Activated CD8-positive, alpha-beta memory T cell treated with anti-CD3 and anti-CD28 coated beads for 36 hours (primary cell): ENCODE results near the gene MAPK11. TPM values are rescaled to one million over a fixed set of nuclear protein-coding genes. Genes with fewer than 3 reads are reported as not detected.

ENCODE experiments used
- CTCF ChIA-PET: fragments of 350-600 bp; sonication (Branson Sonifier 250); formaldehyde crosslinking; loops from one replicate; lab custom pipeline; 2021; ENCODE audit warnings: antibody characterized with exemption; lab: Charles Lee
- POLR2A ChIA-PET: fragments of 350-600 bp; sonication (Branson Sonifier 250); formaldehyde crosslinking; loops from one replicate; lab custom pipeline; 2021; ENCODE audit warnings: antibody characterized with exemption; lab: Charles Lee
- total RNA-seq, 2 experiments: library from RNA; stranded (reverse); gene quantifications; one replicate each; pipeline ENCODE4 v1.2.3, GENCODE V29; 2021

Gene MAPK11
- total RNA-seq, 2 experiments from 2014 or later, result 10.6 to 11.4 TPM

GRCh38 chr22:50225200-50225969, 44.8 kb downstream of the MAPK11 start:
- CTCF ChIA-PET, result interaction anchor here (0.6 to 2.1 kb wide), 2 partner anchors 16 to 473 kb away, joined by 3 to 4 read pairs; no protein-coding TSS in a partner anchor

GRCh38 chr22:50224071-50224470, 46.1 kb downstream of the MAPK11 start:
- ChIA-PET POLR2A (no interaction called here), CTCF (interaction anchor here (0.7 to 1.0 kb wide), 3 partner anchors 13 to 81 kb away, joined by 3 read pairs; no protein-coding TSS in a partner anchor)

More at GRCh38 chr22:50225200-50225969, 44.8 kb downstream of the MAPK11 start:
- POLR2A ChIA-PET, result no interaction called here

- ChIA-PET POLR2A (no interaction called here), CTCF (interaction anchor here (1.4 kb wide), 1 partner anchor 14 kb away, joined by 3 read pairs; no protein-coding TSS in a partner anchor)
These were observed 47.7 kb downstream of the MAPK11 start for GRCh38 chr22:50222508-50222907.

- POLR2A ChIA-PET, result no interaction called here
- CTCF ChIA-PET, result interaction anchor here (0.5 to 1.4 kb wide), 3 partner anchors 13 to 230 kb away, joined by 3 to 5 read pairs (median 3); no protein-coding TSS in a partner anchor
These were observed 48.5 kb downstream of the MAPK11 start for GRCh38 chr22:50221410-50222300.

GRCh38 chr22:50220603-50221409, 49.4 kb downstream of the MAPK11 start:
- ChIA-PET POLR2A (no interaction called here), CTCF (interaction anchor here (0.5 to 1.0 kb wide), 2 partner anchors 72 to 230 kb away, joined by 3 to 5 read pairs; no protein-coding TSS in a partner anchor)

- ChIA-PET POLR2A (no interaction called here), CTCF (interaction anchor here (0.6 kb wide), 1 partner anchor 14 kb away, joined by 3 read pairs; no protein-coding TSS in a partner anchor)
These were observed 50.2 kb downstream of the MAPK11 start for GRCh38 chr22:50219800-50220602.

DNA sequence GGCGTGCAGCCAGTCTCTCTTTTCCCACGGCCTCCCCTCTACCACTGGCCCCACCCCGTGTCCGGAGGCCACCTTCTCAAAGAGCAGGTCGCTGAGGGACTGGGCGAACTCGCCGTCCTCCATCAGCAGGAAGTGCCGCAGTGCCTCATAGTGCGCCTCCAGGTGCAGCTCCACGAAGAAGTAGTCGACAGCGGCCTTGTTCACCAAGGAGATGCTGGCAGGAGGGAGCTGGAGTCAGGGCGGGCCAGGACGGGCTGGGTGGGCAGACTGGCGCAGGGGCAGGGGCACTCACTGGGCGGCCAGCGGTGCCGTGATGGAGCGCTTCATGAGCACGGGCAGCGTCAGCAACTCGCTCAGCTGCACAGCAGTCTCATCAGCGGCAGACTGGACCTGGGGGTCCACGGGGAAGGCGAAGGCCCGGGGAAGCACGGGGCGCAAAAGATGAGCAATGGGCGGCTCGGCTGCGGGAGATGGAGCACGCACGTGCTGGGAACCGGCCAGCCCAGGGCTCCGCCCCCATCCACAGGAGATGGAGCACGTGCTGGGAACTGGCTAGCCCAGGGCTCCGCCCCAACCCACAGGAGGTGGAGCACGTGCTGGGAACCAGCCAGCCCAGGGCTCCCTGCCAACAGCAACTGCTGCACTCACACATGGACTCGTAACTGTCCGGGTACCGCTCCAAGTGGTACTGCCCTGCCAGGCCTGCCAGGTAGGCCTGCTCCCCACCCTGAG, 51.0 kb downstream of the MAPK11 start:
- CTCF ChIA-PET, result interaction anchor here (0.6 kb wide), 1 partner anchor 13 kb away, joined by 3 read pairs; no protein-coding TSS in a partner anchor
- POLR2A ChIA-PET, result no interaction called here

- ChIA-PET CTCF (interaction anchor here (1.3 kb wide), 1 partner anchor 28 kb away, joined by 5 read pairs; no protein-coding TSS in a partner anchor), POLR2A (no interaction called here)
These were observed 51.8 kb downstream of the MAPK11 start for GRCh38 chr22:50218153-50218995.

GRCh38 chr22:50217543-50218152, 52.5 kb downstream of the MAPK11 start:
- ChIA-PET POLR2A (no interaction called here), CTCF (interaction anchor here (1.3 kb wide), 1 partner anchor 27 kb away, joined by 5 read pairs; no protein-coding TSS in a partner anchor)

DNA sequence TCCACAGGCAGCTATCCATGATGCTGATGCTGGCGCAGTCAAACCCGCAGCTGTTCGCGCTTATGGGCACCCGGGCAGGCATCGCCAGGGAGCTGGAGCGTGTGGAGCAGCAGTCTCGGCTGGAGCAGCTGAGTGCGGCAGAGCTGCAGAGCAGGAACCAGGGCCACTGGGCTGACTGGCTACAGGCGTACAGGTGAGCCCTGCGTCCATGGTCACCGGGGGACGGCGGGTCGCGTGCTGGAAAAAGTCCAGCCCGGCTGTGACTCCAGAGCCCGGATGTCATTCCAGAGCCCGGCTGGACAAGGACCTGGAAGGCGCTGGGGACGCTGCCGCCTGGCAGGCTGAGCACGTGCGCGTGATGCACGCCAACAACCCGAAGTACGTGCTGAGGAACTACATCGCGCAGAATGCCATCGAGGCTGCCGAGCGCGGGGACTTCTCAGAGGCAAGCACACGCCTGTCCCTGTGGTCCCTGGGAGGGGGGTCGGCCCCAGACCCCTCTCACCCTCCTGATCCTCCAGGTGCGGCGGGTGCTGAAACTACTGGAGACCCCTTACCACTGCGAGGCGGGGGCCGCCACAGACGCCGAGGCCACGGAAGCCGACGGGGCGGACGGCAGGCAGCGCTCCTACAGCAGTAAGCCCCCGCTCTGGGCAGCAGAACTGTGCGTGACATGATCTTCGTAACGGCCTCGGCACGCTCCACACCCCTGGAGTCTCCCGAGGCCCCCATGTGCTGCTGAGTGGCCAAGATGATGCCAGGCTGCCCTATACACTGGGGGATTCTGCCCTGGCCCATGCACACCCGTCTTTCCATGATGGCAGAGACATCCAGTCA, 53.3 kb downstream of the MAPK11 start:
- POLR2A ChIA-PET, result interaction anchor here (0.6 kb wide), 1 partner anchor 14 kb away, joined by 9 read pairs; no protein-coding TSS in a partner anchor
- CTCF ChIA-PET, result no interaction called here

- ChIA-PET POLR2A (no interaction called here), CTCF (interaction anchor here (0.6 to 2.3 kb wide), 2 partner anchors 67 to 276 kb away, joined by 3 to 7 read pairs; no protein-coding TSS in a partner anchor)
These were observed 54.0 kb downstream of the MAPK11 start for GRCh38 chr22:50216055-50216683.

DNA sequence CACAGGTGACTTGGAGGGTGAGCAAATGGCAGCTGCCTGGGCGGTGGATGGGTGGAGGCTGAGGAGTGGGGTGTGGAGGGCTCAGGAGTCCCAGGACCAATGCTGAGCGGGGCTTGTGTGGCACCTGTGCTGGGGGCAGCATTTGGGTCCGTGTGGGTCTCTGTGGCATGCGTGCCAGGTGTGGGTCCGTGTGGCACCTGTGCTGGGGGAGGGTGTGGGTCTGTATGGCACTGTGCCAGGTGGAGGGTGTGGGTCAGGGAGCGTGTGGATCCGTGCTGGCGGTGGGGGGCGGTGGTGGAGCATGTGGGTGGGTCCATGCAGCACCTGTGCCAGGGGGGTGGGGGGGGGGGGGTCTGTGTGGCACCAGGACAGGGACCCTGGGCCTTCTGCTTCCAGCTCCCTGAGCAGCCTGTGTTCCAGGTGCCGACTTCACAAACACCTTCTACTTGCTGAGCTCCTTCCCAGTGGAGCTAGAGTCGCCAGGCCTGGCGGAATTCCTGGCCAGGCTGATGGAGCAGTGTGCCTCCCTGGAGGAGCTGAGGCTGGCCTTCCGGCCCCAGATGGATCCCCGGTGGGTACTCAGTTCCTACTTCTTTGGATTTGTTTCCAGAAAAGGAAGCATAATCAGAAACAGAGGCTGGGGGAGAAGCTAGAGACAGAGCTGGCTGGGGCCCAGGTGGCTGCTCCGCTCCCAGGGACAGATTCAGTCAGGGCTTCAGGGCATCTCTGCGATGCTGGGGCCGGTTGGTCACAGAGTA, 54.7 kb downstream of the MAPK11 start:
- POLR2A ChIA-PET, result no interaction called here
- CTCF ChIA-PET, result interaction anchor here (0.6 to 2.3 kb wide), 2 partner anchors 66 to 276 kb away, joined by 3 to 7 read pairs; no protein-coding TSS in a partner anchor
